Measurements from ENCODE around the gene PRDM16. TPM values are rescaled to one million over a fixed set of nuclear protein-coding genes. Genes with fewer than 3 reads are reported as not detected.

The PRDM16 gene
- total and polyA plus RNA-seq, 2 of the 13 experiments (the other 11 are each of a cell fraction or from before 2014, with no cell fraction given) = 0.15 to 0.81 TPM

GRCh38 chr1:3357526-3358297 lies 288.7 kb downstream of the PRDM16 start (continued):
- no peak for TF ChIP-seq EP300 (IDR thresholded peaks at IDR 0.05; ENCODE audit: low read depth in 2 of 2, low read length in 2 of 2)
- TF ChIP-seq EP300 (CRISPR knock-in tag; IDR thresholded peaks at IDR 0.05; ENCODE audit: borderline replicate concordance) = no peak
- TF ChIP-seq ZNF567 (CRISPR knock-in tag; IDR thresholded peaks at IDR 0.05; ENCODE audit: borderline replicate concordance) = no peak
- TF ChIP-seq RARA (CRISPR knock-in tag; IDR thresholded peaks at IDR 0.05) = peak; percentile 42; the same call in 1 of the 2 replicates
- TF ChIP-seq ZNF619 (CRISPR knock-in tag; IDR thresholded peaks at IDR 0.05) = no peak
- TF ChIP-seq ZFX (CRISPR knock-in tag; IDR thresholded peaks at IDR 0.05; ENCODE audit: low read depth) = 0 out of 2 replicates have a peak, but pooled peaks have one; percentile 35
- TF ChIP-seq ZNF891 (CRISPR knock-in tag; IDR thresholded peaks at IDR 0.05) = peak; percentile 52; the same call in 1 of the 2 replicates
- TF ChIP-seq HOXA5 (CRISPR knock-in tag; IDR thresholded peaks at IDR 0.05) = no peak
- no peak for TF ChIP-seq RNF219 (CRISPR knock-in tag; IDR thresholded peaks at IDR 0.05)
- TF ChIP-seq ZNF333 (CRISPR knock-in tag; IDR thresholded peaks at IDR 0.05; ENCODE audit: borderline replicate concordance) = no peak
- 0 out of 2 replicates have a peak, but pooled peaks have one; percentile 32 for TF ChIP-seq ZNF235 (CRISPR knock-in tag; IDR thresholded peaks at IDR 0.05; ENCODE audit: borderline replicate concordance)
- TF ChIP-seq SMYD3 (CRISPR knock-in tag; IDR thresholded peaks at IDR 0.05) = no peak
- TF ChIP-seq ZNF501 (CRISPR knock-in tag; IDR thresholded peaks at IDR 0.05) = no peak
- no peak for TF ChIP-seq HNRNPK (IDR thresholded peaks at IDR 0.05; ENCODE audit: low read depth, low read length, poor library complexity, severe bottlenecking)
- TF ChIP-seq DMTF1 (CRISPR knock-in tag; IDR thresholded peaks at IDR 0.05) = no peak
- TF ChIP-seq MTERF4 (CRISPR knock-in tag; IDR thresholded peaks at IDR 0.05) = no peak
- no peak for TF ChIP-seq ZNF747 (CRISPR knock-in tag; IDR thresholded peaks at IDR 0.05; ENCODE audit: borderline replicate concordance)
- no peak for TF ChIP-seq ZNF432 (CRISPR knock-in tag; IDR thresholded peaks at IDR 0.05; ENCODE audit: borderline replicate concordance)
- no peak for TF ChIP-seq ZNF329 (CRISPR knock-in tag; IDR thresholded peaks at IDR 0.05; ENCODE audit: low read depth)
- TF ChIP-seq ZBTB33 (CRISPR knock-in tag; IDR thresholded peaks at IDR 0.05) = peak; percentile 68; the same call in 1 of the 2 replicates
- no peak for TF ChIP-seq JUNB (CRISPR knock-in tag; IDR thresholded peaks at IDR 0.05; ENCODE audit: borderline replicate concordance)
- no peak for TF ChIP-seq RFXANK (CRISPR knock-in tag; IDR thresholded peaks at IDR 0.05)
